Epithelial cell of proximal tubule (primary cell): ENCODE results near the gene POLE3. TPM values are rescaled to one million over a fixed set of nuclear protein-coding genes. Genes with fewer than 3 reads are reported as not detected.

Source experiments
- DNase-seq: peaks from one replicate; pipeline ENCODE4 v3.0.0-alpha.2; 2011; ENCODE audit warnings: low read depth
- H3K4me3 ChIP-seq: 2 replicates; pipeline ENCODE4 v1.5.1; 2011; ENCODE audit warnings: low read depth, mild to moderate bottlenecking, low read length
- total RNA-seq: library from RNA; depleted of rRNA; stranded (reverse); fragments of >200 nt; gene quantifications from 2 replicates; pipeline ENCODE4 v1.2.3, GENCODE V29; 2015
- TF ChIP-seq, protein P1 (sequence below): conservative IDR thresholded peaks from 2 replicates; pipeline ENCODE4 v1.5.1; 2012; ENCODE audit warnings: low read depth, mild to moderate bottlenecking, low read length

POLE3 gene
- total RNA-seq, 1 donor from 2014 or later, result 46.1 TPM

DNA sequence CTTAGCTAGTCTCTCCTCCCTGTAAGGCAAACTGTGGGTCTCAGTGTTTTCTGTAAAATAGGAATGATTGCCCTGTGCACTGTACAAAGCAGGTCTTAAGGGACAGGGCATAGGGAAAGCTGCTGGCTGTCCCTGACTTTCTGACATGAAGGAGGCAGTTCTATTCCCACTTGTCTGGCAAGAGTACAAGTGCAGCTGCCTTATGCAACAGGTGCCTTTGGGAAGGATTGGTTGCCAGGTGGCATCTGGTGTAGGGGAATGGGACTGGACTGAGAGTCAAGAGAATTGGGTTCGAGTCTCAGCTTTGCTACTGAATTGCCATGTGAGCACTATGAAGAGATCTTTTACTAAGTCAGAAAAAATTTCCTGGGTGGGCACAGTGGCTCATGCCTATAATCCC lies 51.1 kb downstream of the POLE3 start:
- TF ChIP-seq, protein P1, sequence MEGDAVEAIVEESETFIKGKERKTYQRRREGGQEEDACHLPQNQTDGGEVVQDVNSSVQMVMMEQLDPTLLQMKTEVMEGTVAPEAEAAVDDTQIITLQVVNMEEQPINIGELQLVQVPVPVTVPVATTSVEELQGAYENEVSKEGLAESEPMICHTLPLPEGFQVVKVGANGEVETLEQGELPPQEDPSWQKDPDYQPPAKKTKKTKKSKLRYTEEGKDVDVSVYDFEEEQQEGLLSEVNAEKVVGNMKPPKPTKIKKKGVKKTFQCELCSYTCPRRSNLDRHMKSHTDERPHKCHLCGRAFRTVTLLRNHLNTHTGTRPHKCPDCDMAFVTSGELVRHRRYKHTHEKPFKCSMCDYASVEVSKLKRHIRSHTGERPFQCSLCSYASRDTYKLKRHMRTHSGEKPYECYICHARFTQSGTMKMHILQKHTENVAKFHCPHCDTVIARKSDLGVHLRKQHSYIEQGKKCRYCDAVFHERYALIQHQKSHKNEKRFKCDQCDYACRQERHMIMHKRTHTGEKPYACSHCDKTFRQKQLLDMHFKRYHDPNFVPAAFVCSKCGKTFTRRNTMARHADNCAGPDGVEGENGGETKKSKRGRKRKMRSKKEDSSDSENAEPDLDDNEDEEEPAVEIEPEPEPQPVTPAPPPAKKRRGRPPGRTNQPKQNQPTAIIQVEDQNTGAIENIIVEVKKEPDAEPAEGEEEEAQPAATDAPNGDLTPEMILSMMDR, result no peak
- DNase-seq, result no peak
- no peak overlapping the region for H3K4me3 ChIP-seq

Other genes starting within 250 kb of the POLE3 start
- gene FKBP15, start 189.4 kb downstream of the POLE3 start, total RNA-seq, result 13.3 and 14.6 TPM in 2 replicates
- gene SLC31A1, start 189.1 kb downstream of the POLE3 start, total RNA-seq, result 8.1 and 15.4 TPM in 2 replicates
- 30.5 and 44.6 TPM in 2 replicates for gene CDC26, start 135.1 kb downstream of the POLE3 start, total RNA-seq
- gene PRPF4, start 135.0 kb downstream of the POLE3 start, total RNA-seq, result 29.1 and 43.8 TPM in 2 replicates
- 3.9 TPM in 1 of 2 replicates, not detected in the other for gene RNF183, start 107.3 kb downstream of the POLE3 start, total RNA-seq
- 0.14 and 0.35 TPM in 2 replicates for gene WDR31, start 70.4 kb downstream of the POLE3 start, total RNA-seq
- gene BSPRY, start 61.1 kb downstream of the POLE3 start, total RNA-seq, result 8.8 and 15.2 TPM in 2 replicates
- 13.5 and 22.6 TPM in 2 replicates for gene HDHD3, start 33.7 kb downstream of the POLE3 start, total RNA-seq
- gene ALAD, start 9.4 kb downstream of the POLE3 start, total RNA-seq, result 4.5 and 5.1 TPM in 2 replicates
- gene C9orf43, start 72 bp upstream of the POLE3 start, total RNA-seq, result 0.22 TPM in 1 of 2 replicates, not detected in the other
- gene RGS3, start 53.1 kb upstream of the POLE3 start, total RNA-seq, result 66.9 and 79.2 TPM in 2 replicates